ENCODE measurements around the gene RAB33A.

The RAB33A gene

GRCh38 chrX:130158311-130158710 lies 13.5 kb upstream of the RAB33A start:
- Mint-ChIP-seq H3K36me3 (ENCODE audit: low read depth) (peaks cover 11% of the 10 kb centered on the region), H3K27me3 (ENCODE audit: low read depth, poor library complexity) (no peaks in the 10 kb centered on the region), H3K27ac (no peak overlapping the region), H3K9me3 (peaks cover 25% of the 10 kb centered on the region), H3K4me1 (peaks cover 12% of the 10 kb centered on the region), H3K4me3 (no peak overlapping the region)
- DNase-seq: no peak
- no peak for TF ChIP-seq CTCF (IDR thresholded peaks at IDR 0.05)

GRCh38 chrX:130159776-130160175 lies 12.0 kb upstream of the RAB33A start:
- no peak for TF ChIP-seq CTCF (IDR thresholded peaks at IDR 0.05)
- peaks cover 29% of the 10 kb centered on the region for H3K9me3 Mint-ChIP-seq
- peaks cover 11% of the 10 kb centered on the region for H3K36me3 Mint-ChIP-seq (ENCODE audit: low read depth)
- H3K27me3 Mint-ChIP-seq (ENCODE audit: low read depth, poor library complexity): no peaks in the 10 kb centered on the region
- peaks cover 20% of the 10 kb centered on the region for H3K4me1 Mint-ChIP-seq
- no peak overlapping the region for H3K27ac Mint-ChIP-seq
- no peak overlapping the region for H3K4me3 Mint-ChIP-seq
- DNase-seq: no peak

- no peak overlapping the region for H3K4me3 Mint-ChIP-seq
- peaks cover 38% of the 10 kb centered on the region for H3K9me3 Mint-ChIP-seq
- TF ChIP-seq CTCF (IDR thresholded peaks at IDR 0.05): no peak
- peaks cover 4% of the 10 kb centered on the region for H3K27me3 Mint-ChIP-seq (ENCODE audit: low read depth, poor library complexity)
- peaks cover 11% of the 10 kb centered on the region for H3K36me3 Mint-ChIP-seq (ENCODE audit: low read depth)
- peaks cover 36% of the 10 kb centered on the region for H3K4me1 Mint-ChIP-seq
- DNase-seq: no peak
- no peak overlapping the region for H3K27ac Mint-ChIP-seq
Observed at GRCh38 chrX:130162094-130162735, 9.5 kb upstream of the RAB33A start.

- Mint-ChIP-seq H3K27ac (no peak overlapping the region), H3K27me3 (ENCODE audit: low read depth, poor library complexity) (peaks cover 4% of the 10 kb centered on the region), H3K36me3 (ENCODE audit: low read depth) (peaks cover 11% of the 10 kb centered on the region), H3K4me3 (peak overlapping the region; percentile 54), H3K4me1 (peaks cover 36% of the 10 kb centered on the region), H3K9me3 (peaks cover 46% of the 10 kb centered on the region)
- no peak for DNase-seq
- TF ChIP-seq CTCF (IDR thresholded peaks at IDR 0.05): no peak
Observed at GRCh38 chrX:130163398-130163797, 8.4 kb upstream of the RAB33A start.

- peaks cover 38% of the 10 kb centered on the region for H3K4me1 Mint-ChIP-seq
- H3K4me3 Mint-ChIP-seq: peak overlapping the region; percentile 91
- TF ChIP-seq CTCF (IDR thresholded peaks at IDR 0.05): no peak
- peaks cover 11% of the 10 kb centered on the region for H3K36me3 Mint-ChIP-seq (ENCODE audit: low read depth)
- DNase-seq: no peak
- H3K27me3 Mint-ChIP-seq (ENCODE audit: low read depth, poor library complexity): peaks cover 8% of the 10 kb centered on the region
- peaks cover 49% of the 10 kb centered on the region for H3K9me3 Mint-ChIP-seq
- peak overlapping the region; percentile 98 for H3K27ac Mint-ChIP-seq
Observed at GRCh38 chrX:130165181-130165702, 6.5 kb upstream of the RAB33A start.
